Measurements from ENCODE around the gene ITPR1.

GRCh38 chr3:4791358-4791757 lies 298.2 kb downstream of the ITPR1 start:
- TF ChIP-seq CTCF (IDR thresholded peaks at IDR 0.05) (no peak), POLR2A (IDR thresholded peaks at IDR 0.05) (no peak), EP300 (IDR thresholded peaks at IDR 0.05) (no peak)
